Measurements from ENCODE around the gene FOXD4L6.
"Not testable (repeated sequence)": the region's sequence is repeated elsewhere in the genome, so short reads cannot be mapped to it uniquely, and the experiment has no call there.

GRCh38 chr9:41087157-41087780 lies 41.2 kb downstream of the FOXD4L6 start:
- TF ChIP-seq, protein P1, sequence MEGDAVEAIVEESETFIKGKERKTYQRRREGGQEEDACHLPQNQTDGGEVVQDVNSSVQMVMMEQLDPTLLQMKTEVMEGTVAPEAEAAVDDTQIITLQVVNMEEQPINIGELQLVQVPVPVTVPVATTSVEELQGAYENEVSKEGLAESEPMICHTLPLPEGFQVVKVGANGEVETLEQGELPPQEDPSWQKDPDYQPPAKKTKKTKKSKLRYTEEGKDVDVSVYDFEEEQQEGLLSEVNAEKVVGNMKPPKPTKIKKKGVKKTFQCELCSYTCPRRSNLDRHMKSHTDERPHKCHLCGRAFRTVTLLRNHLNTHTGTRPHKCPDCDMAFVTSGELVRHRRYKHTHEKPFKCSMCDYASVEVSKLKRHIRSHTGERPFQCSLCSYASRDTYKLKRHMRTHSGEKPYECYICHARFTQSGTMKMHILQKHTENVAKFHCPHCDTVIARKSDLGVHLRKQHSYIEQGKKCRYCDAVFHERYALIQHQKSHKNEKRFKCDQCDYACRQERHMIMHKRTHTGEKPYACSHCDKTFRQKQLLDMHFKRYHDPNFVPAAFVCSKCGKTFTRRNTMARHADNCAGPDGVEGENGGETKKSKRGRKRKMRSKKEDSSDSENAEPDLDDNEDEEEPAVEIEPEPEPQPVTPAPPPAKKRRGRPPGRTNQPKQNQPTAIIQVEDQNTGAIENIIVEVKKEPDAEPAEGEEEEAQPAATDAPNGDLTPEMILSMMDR (IDR thresholded peaks at IDR 0.05; ENCODE audit: insufficient read depth, low read depth, low read length): not testable (repeated sequence)
- TF ChIP-seq EZH2 (IDR thresholded peaks at IDR 0.05; ENCODE audit: insufficient read depth, low read length): not testable (repeated sequence)

Data from astrocyte (in vitro differentiated cells and primary cell).